SK-N-SH treated with all-trans-retinoic acid at 6 μM for 48 hours (cell line): Measurements from ENCODE around the gene CPXM2.

Source experiments
- ARNTL ChIP-seq: fragments of 450-650 bp; formaldehyde crosslinking; IDR thresholded peaks from 2 replicates; pipeline ENCODE4 v1.5.0; 2020; ENCODE audit warnings: low read depth, mild to moderate bottlenecking, moderate library complexity, borderline replicate concordance
- CREB5 ChIP-seq: fragments of 250-450 bp; sonication (Bioruptor Pico); IDR thresholded peaks from 2 replicates; pipeline ENCODE4 v1.5.1; 2020; ENCODE audit warnings: low read depth, mild to moderate bottlenecking, moderate library complexity
- CSRNP3 ChIP-seq: fragments of 250-450 bp; sonication (Bioruptor Pico); IDR thresholded peaks from 2 replicates; pipeline ENCODE4 v1.5.1; 2021; ENCODE audit warnings: mild to moderate bottlenecking, moderate library complexity
- ESRRG ChIP-seq: fragments of 250-450 bp; sonication (Bioruptor Pico); IDR thresholded peaks from 2 replicates; pipeline ENCODE4 v1.6.1; 2021; ENCODE audit warnings: mild to moderate bottlenecking
- OSR1 ChIP-seq: fragments of 250-450 bp; sonication (Bioruptor Pico); IDR thresholded peaks from 2 replicates; pipeline ENCODE4 v1.8.0; 2022; ENCODE audit warnings: moderate library complexity, mild to moderate bottlenecking, inconsistent platforms
- PATZ1 ChIP-seq: fragments of 250-450 bp; sonication (Bioruptor Pico); IDR thresholded peaks from 2 replicates; pipeline ENCODE4 v1.8.0; 2020; ENCODE audit warnings: mild to moderate bottlenecking, moderate library complexity, borderline replicate concordance
- RARB ChIP-seq: fragments of 250-450 bp; sonication (Bioruptor Pico); IDR thresholded peaks from 2 replicates; pipeline ENCODE4 v1.8.0; 2021; ENCODE audit warnings: mild to moderate bottlenecking, moderate library complexity
- TCF4 ChIP-seq: fragments of 250-450 bp; sonication (Bioruptor Pico); IDR thresholded peaks from 2 replicates; pipeline ENCODE4 v1.8.0; 2021; ENCODE audit warnings: mild to moderate bottlenecking, moderate library complexity, borderline replicate concordance
- TSHZ2 ChIP-seq: fragments of 250-450 bp; sonication (Bioruptor Pico); IDR thresholded peaks from 2 replicates; pipeline ENCODE4 v1.5.0; 2020; ENCODE audit warnings: mild to moderate bottlenecking, moderate library complexity
- ZNF565 ChIP-seq: fragments of 450-650 bp; formaldehyde crosslinking; conservative IDR thresholded peaks from 2 replicates; pipeline ENCODE4 v1.5.0; 2020; ENCODE audit warnings: low read depth, mild to moderate bottlenecking, moderate library complexity
- ZNF70 ChIP-seq: fragments of 450-650 bp; formaldehyde crosslinking; IDR thresholded peaks from 2 replicates; pipeline ENCODE4 v1.5.0; 2020; ENCODE audit warnings: mild to moderate bottlenecking, moderate library complexity

- TF ChIP-seq PATZ1 (CRISPR knock-in tag) (no peak), TCF4 (no peak), OSR1 (CRISPR knock-in tag) (no peak), RARB (CRISPR knock-in tag) (no peak), ESRRG (no peak), CSRNP3 (no peak), ZNF70 (CRISPR knock-in tag) (no peak), ZNF565 (CRISPR knock-in tag) (no peak), TSHZ2 (CRISPR knock-in tag) (no peak), ARNTL (no peak), CREB5 (CRISPR knock-in tag) (no peak)
These were observed 50.0 kb downstream of the CPXM2 start for GRCh38 chr10:123841560-123841959.
